ENCODE results near the gene TRPC4AP. TPM values are rescaled to one million over a fixed set of nuclear protein-coding genes. Genes with fewer than 3 reads are reported as not detected.

Gene TRPC4AP
- total and polyA plus RNA-seq, 11 donors: 21.2 to 51.8 (median 38.6) TPM

DNA sequence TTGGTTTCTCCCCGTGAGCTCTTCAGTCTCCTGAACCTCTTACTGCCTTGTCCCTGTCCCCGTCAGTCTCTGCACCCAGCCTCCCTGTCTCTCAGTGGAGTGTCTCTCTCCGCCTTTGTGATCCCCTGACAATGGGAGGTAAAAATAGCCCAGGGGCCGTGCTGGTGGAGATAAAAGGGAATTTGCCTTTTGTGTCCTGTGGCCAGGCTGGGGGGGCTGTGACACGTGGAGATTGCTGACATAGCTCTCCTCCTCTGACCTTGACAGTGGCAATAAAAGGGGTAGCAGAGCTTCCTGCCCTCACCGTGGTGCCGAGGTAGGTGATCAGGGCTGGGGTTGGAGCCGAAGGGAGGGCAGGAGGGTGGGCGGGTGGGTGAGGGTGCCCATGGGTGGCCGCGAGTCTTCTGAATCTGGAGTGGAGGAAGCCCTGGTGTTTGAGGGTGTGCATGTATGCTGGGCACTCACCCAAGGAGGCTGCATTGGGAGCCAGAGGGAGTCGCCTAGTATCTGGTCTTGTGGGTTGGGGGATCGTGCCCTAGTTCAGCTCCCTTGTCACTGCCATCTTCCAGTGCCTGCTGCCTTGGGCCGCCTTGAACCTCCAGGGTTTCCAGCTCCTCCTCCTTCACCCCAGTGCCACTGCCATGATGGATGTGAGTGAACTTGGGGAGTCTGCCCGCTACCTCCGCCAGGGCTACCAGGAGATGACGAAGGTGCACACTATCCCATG, 115.1 kb downstream of the TRPC4AP start:
- ATAC-seq (peak; percentile 51 to 67 (median 56)), DNase-seq (peak; percentile 70 to 88 (median 81))
- 29 to 41% (median 33%) methylated on average over 11 to 17 of the region's 17 CpGs for WGBS, 4 donors
- Histone ChIP-seq H3K4me3 (peak overlapping the region; percentile 9 to 69 (median 60)), H3K27me3 (no peaks in the 10 kb centered on the region), H3K36me3 (peaks cover 0 to 10% (median 0%) of the 10 kb centered on the region in 9 donors), H3K9me3 (no peaks in the 10 kb centered on the region), H3K4me1 (peaks cover 0 to 30% (median 7%) of the 10 kb centered on the region in 12 donors), H3K27ac (peak overlapping the region; percentile 78 to 99 (median 94))
- intact Hi-C loops (cut with DNase I): no loop called here
- TF ChIP-seq POLR2A (IDR thresholded peaks at IDR 0.05): no peak
- TF ChIP-seq, protein P1, sequence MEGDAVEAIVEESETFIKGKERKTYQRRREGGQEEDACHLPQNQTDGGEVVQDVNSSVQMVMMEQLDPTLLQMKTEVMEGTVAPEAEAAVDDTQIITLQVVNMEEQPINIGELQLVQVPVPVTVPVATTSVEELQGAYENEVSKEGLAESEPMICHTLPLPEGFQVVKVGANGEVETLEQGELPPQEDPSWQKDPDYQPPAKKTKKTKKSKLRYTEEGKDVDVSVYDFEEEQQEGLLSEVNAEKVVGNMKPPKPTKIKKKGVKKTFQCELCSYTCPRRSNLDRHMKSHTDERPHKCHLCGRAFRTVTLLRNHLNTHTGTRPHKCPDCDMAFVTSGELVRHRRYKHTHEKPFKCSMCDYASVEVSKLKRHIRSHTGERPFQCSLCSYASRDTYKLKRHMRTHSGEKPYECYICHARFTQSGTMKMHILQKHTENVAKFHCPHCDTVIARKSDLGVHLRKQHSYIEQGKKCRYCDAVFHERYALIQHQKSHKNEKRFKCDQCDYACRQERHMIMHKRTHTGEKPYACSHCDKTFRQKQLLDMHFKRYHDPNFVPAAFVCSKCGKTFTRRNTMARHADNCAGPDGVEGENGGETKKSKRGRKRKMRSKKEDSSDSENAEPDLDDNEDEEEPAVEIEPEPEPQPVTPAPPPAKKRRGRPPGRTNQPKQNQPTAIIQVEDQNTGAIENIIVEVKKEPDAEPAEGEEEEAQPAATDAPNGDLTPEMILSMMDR (IDR thresholded peaks at IDR 0.05): no peak

DNA sequence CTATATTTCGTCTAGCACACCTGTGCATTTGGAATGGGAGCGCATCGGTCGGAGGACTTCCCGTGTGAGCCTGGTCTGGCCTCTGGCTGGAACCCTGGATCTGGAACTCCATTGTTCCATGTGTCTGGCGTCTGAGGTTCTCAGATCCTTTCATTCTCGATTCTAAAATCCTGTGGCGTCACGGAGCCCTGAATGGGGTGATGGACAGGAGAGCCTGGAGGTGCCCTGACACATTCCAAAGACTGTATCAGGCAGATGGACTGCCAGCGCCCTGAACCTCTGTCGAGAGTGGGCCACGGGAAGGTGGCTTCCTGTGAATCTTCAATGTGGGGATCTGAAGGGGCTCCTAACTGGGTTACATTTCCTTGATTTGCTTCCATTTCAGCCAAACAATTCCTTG, 116.3 kb downstream of the TRPC4AP start:
- peak overlapping the region in 9 of 12 donors; percentile 72 to 99 (median 94) for H3K27ac ChIP-seq
- no peaks in the 10 kb centered on the region for H3K27me3 ChIP-seq
- no peak for DNase-seq
- H3K4me3 ChIP-seq: no peak overlapping the region
- no peak for ATAC-seq
- no peak for TF ChIP-seq POLR2A (IDR thresholded peaks at IDR 0.05)
- TF ChIP-seq, protein P1 (IDR thresholded peaks at IDR 0.05): no peak
- intact Hi-C loops (cut with DNase I): no loop called here
- peaks cover 0 to 21% (median 4%) of the 10 kb centered on the region in 12 donors for H3K4me1 ChIP-seq
- peaks cover 0 to 8% (median 0%) of the 10 kb centered on the region in 9 donors for H3K36me3 ChIP-seq
- no peaks in the 10 kb centered on the region for H3K9me3 ChIP-seq
- 66 to 77% (median 74%) methylated on average over 12 of the region's 12 CpGs for WGBS, 4 donors

DNA sequence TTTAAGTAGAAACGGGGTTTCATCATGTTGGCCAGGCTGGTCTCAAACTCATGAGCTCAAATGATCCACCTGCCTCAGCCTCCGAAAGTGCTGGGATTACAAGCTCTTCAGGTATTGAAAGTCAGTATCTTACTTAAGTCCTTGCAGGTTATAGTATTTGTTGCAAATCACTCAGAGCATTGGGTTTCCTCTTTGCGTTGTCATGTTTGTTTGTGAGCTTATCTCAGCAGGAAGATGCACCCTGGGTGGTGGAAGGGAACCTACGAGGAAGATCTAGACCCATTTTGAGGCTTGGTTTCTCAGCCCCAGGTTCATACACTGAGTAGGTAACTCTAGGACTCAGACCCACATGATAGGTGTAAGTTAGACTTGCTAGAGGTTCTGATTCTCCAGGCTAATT, 118.4 kb downstream of the TRPC4AP start:
- no peaks in the 10 kb centered on the region for H3K27me3 ChIP-seq
- no peak for ATAC-seq
- TF ChIP-seq POLR2A (IDR thresholded peaks at IDR 0.05): no peak
- TF ChIP-seq, protein P1 (IDR thresholded peaks at IDR 0.05): no peak
- 61 to 76% (median 74%) methylated on average over 4 of the region's 4 CpGs for WGBS, 4 donors
- intact Hi-C loops (cut with DNase I): no loop called here
- peaks cover 0 to 25% (median 4%) of the 10 kb centered on the region in 12 donors for H3K4me1 ChIP-seq
- DNase-seq: no peak
- H3K4me3 ChIP-seq: no peak overlapping the region
- H3K36me3 ChIP-seq: no peaks in the 10 kb centered on the region
- no peak overlapping the region for H3K27ac ChIP-seq
- H3K9me3 ChIP-seq: no peaks in the 10 kb centered on the region

DNA sequence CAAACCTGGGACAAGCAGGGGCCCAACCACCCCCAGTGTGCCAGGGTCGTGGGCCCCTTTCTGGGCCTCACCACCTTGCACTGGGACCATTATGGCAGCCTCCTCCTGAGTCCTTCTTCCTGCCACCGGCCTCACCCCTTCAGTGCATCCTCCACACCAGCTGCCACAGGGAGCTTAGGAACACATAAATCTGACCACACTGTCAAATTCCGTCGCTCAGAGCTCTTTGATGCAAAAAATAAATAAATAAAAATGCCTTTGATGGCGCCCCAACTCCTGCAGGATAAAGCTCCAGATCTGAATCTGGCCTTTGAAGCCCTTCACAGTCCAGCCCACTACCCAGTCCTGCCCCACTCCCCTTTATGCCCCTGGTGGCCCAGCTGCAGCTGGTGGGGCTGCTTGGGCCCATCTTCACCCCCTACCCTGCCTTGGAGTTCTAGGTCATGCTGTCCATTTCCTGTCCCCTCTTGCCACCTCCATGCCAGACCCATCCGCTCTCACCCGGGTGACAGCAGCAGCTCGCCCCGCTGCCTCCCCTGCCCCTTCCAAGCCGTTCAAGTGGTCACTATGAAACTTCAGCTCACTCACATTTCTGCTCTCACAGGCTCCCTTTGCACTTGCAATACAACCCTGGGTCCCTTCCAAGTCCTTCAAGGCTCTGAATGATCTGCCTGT, 120.9 kb downstream of the TRPC4AP start:
- DNase-seq: no peak
- H3K4me1 ChIP-seq: peaks cover 0 to 32% (median 10%) of the 10 kb centered on the region in 12 donors
- ATAC-seq: no peak
- 85 to 92% (median 86%) methylated on average over 10 of the region's 10 CpGs for WGBS, 4 donors
- no peak for TF ChIP-seq POLR2A (IDR thresholded peaks at IDR 0.05)
- TF ChIP-seq, protein P1 (IDR thresholded peaks at IDR 0.05): no peak
- no peaks in the 10 kb centered on the region for H3K27me3 ChIP-seq
- intact Hi-C loops (cut with DNase I): no loop called here
- H3K36me3 ChIP-seq: no peaks in the 10 kb centered on the region
- H3K4me3 ChIP-seq: no peak overlapping the region
- H3K27ac ChIP-seq: no peak overlapping the region
- no peaks in the 10 kb centered on the region for H3K9me3 ChIP-seq
